Osteocyte (in vitro differentiated cells): ENCODE measurements around the gene ECEL1. TPM values are rescaled to one million over a fixed set of nuclear protein-coding genes. Genes with fewer than 3 reads are reported as not detected.

ENCODE experiments used
- DNase-seq: peaks from one replicate; pipeline ENCODE4 v3.0.0; 2021; ENCODE audit warnings: mixed read lengths; ENCODE audit not compliant: unreplicated experiment; ENCODE audit errors: extremely low spot score
- H3K27ac Mint-ChIP-seq: one replicate; pipeline ENCODE4 v1.8.0; 2021; ENCODE audit warnings: mild to moderate bottlenecking, mixed read lengths; ENCODE audit not compliant: unreplicated experiment
- H3K27me3 Mint-ChIP-seq: one replicate; pipeline ENCODE4 v1.8.0; 2021; ENCODE audit warnings: mixed read lengths; ENCODE audit not compliant: unreplicated experiment
- H3K36me3 Mint-ChIP-seq: one replicate; pipeline ENCODE4 v1.8.0; 2021; ENCODE audit warnings: mixed read lengths; ENCODE audit not compliant: unreplicated experiment
- H3K4me1 Mint-ChIP-seq: one replicate; pipeline ENCODE4 v1.8.0; 2021; ENCODE audit warnings: mixed read lengths; ENCODE audit not compliant: unreplicated experiment
- H3K4me3 Mint-ChIP-seq: one replicate; pipeline ENCODE4 v1.8.0; 2021; ENCODE audit warnings: mild to moderate bottlenecking, moderate library complexity, mixed read lengths; ENCODE audit not compliant: unreplicated experiment
- H3K9me3 Mint-ChIP-seq: one replicate; pipeline ENCODE4 v1.8.0; 2021; ENCODE audit warnings: mixed read lengths; ENCODE audit not compliant: unreplicated experiment
- total RNA-seq: library from RNA; stranded (reverse); gene quantifications from 2 replicates; pipeline ENCODE4 v1.2.1, GENCODE V29; 2021
- TF ChIP-seq, protein P1 (sequence below): fragments of 200-600 bp; sonication (generic); IDR thresholded peaks from 2 replicates; pipeline ENCODE4 v1.5.0; 2021; ENCODE audit warnings: antibody characterized with exemption, mild to moderate bottlenecking, moderate library complexity

The ECEL1 gene
- total RNA-seq, 1 donor from 2014 or later, result 0.13 TPM

DNA sequence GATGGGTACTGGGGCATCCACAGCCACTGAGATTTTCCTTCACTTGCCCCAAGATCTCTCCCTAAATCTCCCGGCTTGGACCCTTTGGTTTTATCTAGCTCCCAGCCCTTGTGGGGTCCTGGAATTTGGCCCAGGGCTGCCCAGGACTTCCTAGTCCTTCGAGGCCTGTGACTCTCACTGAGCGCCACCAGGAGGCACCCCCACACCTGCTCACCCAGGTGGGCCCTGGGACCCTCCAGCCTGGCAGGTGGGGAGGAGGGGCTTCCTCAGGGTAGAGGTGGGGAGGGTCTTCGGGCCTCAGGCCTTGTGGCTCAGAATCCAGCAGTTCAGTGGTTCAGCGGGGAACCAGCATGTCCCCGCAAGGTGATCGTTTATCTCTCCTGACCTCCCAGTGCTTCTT, 20.6 kb upstream of the ECEL1 start:
- Mint-ChIP-seq H3K9me3 (no peaks in the 10 kb centered on the region), H3K4me3 (no peak overlapping the region), H3K4me1 (peaks cover 4% of the 10 kb centered on the region), H3K36me3 (no peaks in the 10 kb centered on the region), H3K27ac (no peak overlapping the region), H3K27me3 (peaks cover 59% of the 10 kb centered on the region)
- TF ChIP-seq, protein P1, sequence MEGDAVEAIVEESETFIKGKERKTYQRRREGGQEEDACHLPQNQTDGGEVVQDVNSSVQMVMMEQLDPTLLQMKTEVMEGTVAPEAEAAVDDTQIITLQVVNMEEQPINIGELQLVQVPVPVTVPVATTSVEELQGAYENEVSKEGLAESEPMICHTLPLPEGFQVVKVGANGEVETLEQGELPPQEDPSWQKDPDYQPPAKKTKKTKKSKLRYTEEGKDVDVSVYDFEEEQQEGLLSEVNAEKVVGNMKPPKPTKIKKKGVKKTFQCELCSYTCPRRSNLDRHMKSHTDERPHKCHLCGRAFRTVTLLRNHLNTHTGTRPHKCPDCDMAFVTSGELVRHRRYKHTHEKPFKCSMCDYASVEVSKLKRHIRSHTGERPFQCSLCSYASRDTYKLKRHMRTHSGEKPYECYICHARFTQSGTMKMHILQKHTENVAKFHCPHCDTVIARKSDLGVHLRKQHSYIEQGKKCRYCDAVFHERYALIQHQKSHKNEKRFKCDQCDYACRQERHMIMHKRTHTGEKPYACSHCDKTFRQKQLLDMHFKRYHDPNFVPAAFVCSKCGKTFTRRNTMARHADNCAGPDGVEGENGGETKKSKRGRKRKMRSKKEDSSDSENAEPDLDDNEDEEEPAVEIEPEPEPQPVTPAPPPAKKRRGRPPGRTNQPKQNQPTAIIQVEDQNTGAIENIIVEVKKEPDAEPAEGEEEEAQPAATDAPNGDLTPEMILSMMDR, result no peak
- DNase-seq, result no peak

DNA sequence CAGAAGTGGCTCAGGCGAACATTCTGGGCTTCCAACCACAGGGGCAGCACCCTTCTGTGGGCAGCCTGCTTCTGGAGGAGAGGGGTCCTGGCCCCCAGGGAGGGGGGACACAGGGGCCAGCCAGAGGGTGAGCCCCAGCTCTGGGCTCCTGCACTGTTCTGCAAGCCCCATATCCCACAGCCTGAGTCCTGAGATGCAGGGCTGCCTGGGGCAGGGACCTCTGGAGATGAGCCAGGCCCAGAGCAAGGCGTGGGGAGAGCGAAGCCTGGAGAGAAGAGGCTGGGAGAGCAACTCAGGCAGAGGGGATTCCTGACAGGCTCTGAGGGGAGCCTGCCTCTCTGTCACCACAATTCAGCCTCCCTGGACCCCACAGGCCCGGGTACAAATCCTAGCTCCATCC, 19.1 kb upstream of the ECEL1 start:
- Mint-ChIP-seq H3K4me1 (peaks cover 9% of the 10 kb centered on the region), H3K27ac (no peak overlapping the region), H3K4me3 (no peak overlapping the region), H3K9me3 (no peaks in the 10 kb centered on the region), H3K36me3 (no peaks in the 10 kb centered on the region), H3K27me3 (peaks cover 62% of the 10 kb centered on the region)
- DNase-seq, result no peak
- TF ChIP-seq, protein P1, result no peak

DNA sequence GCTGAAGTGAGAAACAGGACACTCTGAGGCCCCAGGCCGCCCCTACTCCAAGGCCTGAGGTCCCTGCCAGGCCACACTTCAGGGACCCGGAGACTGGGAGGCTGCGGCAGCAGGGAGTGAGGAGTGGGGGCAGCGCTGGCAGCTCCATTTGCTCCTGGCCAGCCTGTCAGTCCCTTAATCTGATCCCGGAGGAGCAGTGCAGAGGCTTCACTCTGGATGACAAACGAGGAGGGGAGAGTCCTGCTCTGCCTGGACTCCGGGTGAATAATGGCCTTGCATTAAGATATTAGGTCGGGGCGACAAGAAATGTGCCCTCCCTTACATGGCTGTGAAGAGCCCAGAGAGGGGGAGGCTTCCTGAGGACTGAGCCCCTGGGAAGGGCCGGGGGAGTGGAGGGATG, 18.2 kb upstream of the ECEL1 start:
- H3K36me3 Mint-ChIP-seq, result no peaks in the 10 kb centered on the region
- H3K4me3 Mint-ChIP-seq, result no peak overlapping the region
- no peak for DNase-seq
- TF ChIP-seq, protein P1, result no peak
- peaks cover 9% of the 10 kb centered on the region for H3K4me1 Mint-ChIP-seq
- peaks cover 59% of the 10 kb centered on the region for H3K27me3 Mint-ChIP-seq
- H3K9me3 Mint-ChIP-seq, result no peaks in the 10 kb centered on the region
- H3K27ac Mint-ChIP-seq, result no peak overlapping the region

DNA sequence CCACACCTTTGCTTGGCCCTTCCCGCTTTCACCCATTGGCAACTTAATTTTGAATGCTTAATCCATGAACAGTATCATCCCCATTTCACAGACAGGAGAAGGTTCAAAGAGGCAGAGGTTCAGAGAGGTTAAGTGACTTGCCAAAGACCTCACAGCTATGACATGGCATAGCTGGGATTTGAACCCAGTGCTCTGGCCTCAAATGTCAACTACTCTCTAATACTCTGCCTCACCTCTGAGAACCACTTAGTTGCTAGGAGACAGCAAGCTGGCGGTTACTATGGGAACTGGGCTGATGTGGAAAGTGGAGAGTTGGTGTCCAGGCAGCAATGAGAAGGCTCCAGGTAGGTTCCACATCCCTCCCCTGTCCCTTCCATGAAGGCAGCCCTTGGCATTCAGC, 16.8 kb upstream of the ECEL1 start:
- no peaks in the 10 kb centered on the region for H3K9me3 Mint-ChIP-seq
- no peaks in the 10 kb centered on the region for H3K36me3 Mint-ChIP-seq
- H3K27me3 Mint-ChIP-seq, result peaks cover 60% of the 10 kb centered on the region
- H3K4me1 Mint-ChIP-seq, result peaks cover 9% of the 10 kb centered on the region
- no peak overlapping the region for H3K27ac Mint-ChIP-seq
- DNase-seq, result no peak
- TF ChIP-seq, protein P1, result no peak
- H3K4me3 Mint-ChIP-seq, result no peak overlapping the region

DNA sequence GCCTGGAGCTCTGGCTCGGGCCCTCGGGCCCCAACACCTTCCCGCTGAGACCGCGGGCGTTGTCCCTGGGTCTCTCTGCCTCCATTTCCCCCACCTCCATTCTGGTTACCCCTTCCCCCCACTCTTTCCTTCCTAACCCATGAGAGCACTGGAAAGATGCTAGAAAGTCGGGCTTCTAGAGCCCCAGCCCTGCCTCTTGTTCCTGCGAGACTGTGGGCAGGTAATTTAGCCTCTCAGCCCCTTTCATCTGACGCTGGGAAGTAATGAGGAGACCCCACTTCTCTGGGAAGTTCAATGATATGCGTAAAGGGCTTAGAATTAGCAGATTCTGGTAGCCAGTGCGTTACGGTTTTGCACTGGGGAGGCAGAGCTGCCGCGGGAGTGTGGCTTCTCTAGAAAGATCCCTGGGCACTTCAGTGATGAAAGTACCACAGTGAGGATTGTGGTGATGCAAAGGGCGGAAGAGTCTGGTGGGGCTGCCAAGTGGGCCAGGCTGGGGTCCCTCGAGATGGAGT, 16.2 kb upstream of the ECEL1 start:
- peaks cover 9% of the 10 kb centered on the region for H3K4me1 Mint-ChIP-seq
- DNase-seq, result no peak
- no peaks in the 10 kb centered on the region for H3K36me3 Mint-ChIP-seq
- H3K27me3 Mint-ChIP-seq, result peaks cover 59% of the 10 kb centered on the region
- H3K4me3 Mint-ChIP-seq, result peak overlapping the region; percentile 54
- no peaks in the 10 kb centered on the region for H3K9me3 Mint-ChIP-seq
- H3K27ac Mint-ChIP-seq, result no peak overlapping the region
- TF ChIP-seq, protein P1, result no peak
